Limb (tissue), 2 donors: ENCODE measurements around the gene MZF1.

Experiments used
- DNase-seq, 2 donors: peaks; one replicate each; pipeline ENCODE4 v3.0.0-alpha.2; 2016; ENCODE audit errors: extremely low spot score in 2 of 2

MZF1 gene

GRCh38 chr19:58555920-58556621 lies 17.1 kb downstream of the MZF1 start:
- peak in 1 of 2 donors; percentile 27 for DNase-seq

GRCh38 chr19:58555369-58555885 lies 17.7 kb downstream of the MZF1 start:
- no peak for DNase-seq

- peak; percentile 96 to 98 for DNase-seq
Measured at GRCh38 chr19:58554494-58555368, 18.4 kb downstream of the MZF1 start, which contains the start of gene CHMP2A. TSS of gene CHMP2A (minus strand) at chr19:58555105. CDS start at chr19:58554212, 893 bp downstream.

- DNase-seq: no peak
Measured at GRCh38 chr19:58553799-58554493, 19.2 kb downstream of the MZF1 start.

- no peak for DNase-seq
Measured at GRCh38 chr19:58552655-58553054, 20.5 kb downstream of the MZF1 start.

- DNase-seq: no peak
Measured at GRCh38 chr19:58551577-58552471, 21.3 kb downstream of the MZF1 start.

GRCh38 chr19:58551123-58551497 lies 22.0 kb downstream of the MZF1 start:
- no peak for DNase-seq

- no peak for DNase-seq
Measured at GRCh38 chr19:58550362-58551122, 22.6 kb downstream of the MZF1 start.

- no peak for DNase-seq
Measured at GRCh38 chr19:58549664-58550361, 23.3 kb downstream of the MZF1 start.

GRCh38 chr19:58548859-58549663 lies 24.1 kb downstream of the MZF1 start:
- DNase-seq: no peak

- DNase-seq: no peak
Measured at GRCh38 chr19:58547323-58548312, 25.5 kb downstream of the MZF1 start.

GRCh38 chr19:58546019-58546530 lies 27.1 kb downstream of the MZF1 start:
- no peak for DNase-seq

- no peak for DNase-seq
Measured at GRCh38 chr19:58545286-58546018, 27.7 kb downstream of the MZF1 start.

GRCh38 chr19:58544591-58545285 lies 28.4 kb downstream of the MZF1 start:
- peak in 1 of 2 donors; percentile 93 for DNase-seq

GRCh38 chr19:58543826-58544590 lies 29.1 kb downstream of the MZF1 start, which contains the start of gene TRIM28:
TSS of gene TRIM28 (plus strand) at chr19:58544064. CDS start at chr19:58544758, 694 bp downstream.
- DNase-seq: peak; percentile 99 to 100
